ENCODE measurements around the gene FER.
"Not testable (repeated sequence)": the region's sequence is repeated elsewhere in the genome, so short reads cannot be mapped to it uniquely, and the experiment has no call there.

The FER gene

GRCh38 chr5:109034306-109034705 is 286.6 kb downstream of the FER start:
- H3K4me3 Mint-ChIP-seq: no peak overlapping the region
- no peaks in the 10 kb centered on the region for H3K9me3 Mint-ChIP-seq
- H3K4me1 Mint-ChIP-seq: peaks cover 19% of the 10 kb centered on the region
- H3K36me3 Mint-ChIP-seq (ENCODE audit: low read depth): no peaks in the 10 kb centered on the region
- TF ChIP-seq CTCF (IDR thresholded peaks at IDR 0.05; ENCODE audit: unreplicated experiment in 3 of 3): no peak
- H3K27ac Mint-ChIP-seq: peak overlapping the region in 1 of 3 experiments; percentile 49
- no peaks in the 10 kb centered on the region for H3K27me3 Mint-ChIP-seq (ENCODE audit: low read depth)

GRCh38 chr5:109035436-109035835 is 287.7 kb downstream of the FER start:
- Mint-ChIP-seq H3K9me3 (no peaks in the 10 kb centered on the region), H3K27me3 (ENCODE audit: low read depth) (no peaks in the 10 kb centered on the region), H3K4me1 (peaks cover 19% of the 10 kb centered on the region), H3K27ac (no peak overlapping the region), H3K4me3 (no peak overlapping the region), H3K36me3 (ENCODE audit: low read depth) (no peaks in the 10 kb centered on the region)
- no peak for TF ChIP-seq CTCF (IDR thresholded peaks at IDR 0.05; ENCODE audit: unreplicated experiment in 3 of 3)

- no peak for TF ChIP-seq CTCF (IDR thresholded peaks at IDR 0.05; ENCODE audit: unreplicated experiment in 3 of 3)
- H3K4me3 Mint-ChIP-seq: no peak overlapping the region
- no peak overlapping the region for H3K27ac Mint-ChIP-seq
- H3K4me1 Mint-ChIP-seq: peaks cover 14% of the 10 kb centered on the region
- H3K27me3 Mint-ChIP-seq (ENCODE audit: low read depth): no peaks in the 10 kb centered on the region
- no peaks in the 10 kb centered on the region for H3K9me3 Mint-ChIP-seq
- no peaks in the 10 kb centered on the region for H3K36me3 Mint-ChIP-seq (ENCODE audit: low read depth)
These were observed 290.6 kb downstream of the FER start for GRCh38 chr5:109038209-109038840.

GRCh38 chr5:109041317-109041716 is 293.6 kb downstream of the FER start:
- no peaks in the 10 kb centered on the region for H3K27me3 Mint-ChIP-seq (ENCODE audit: low read depth)
- H3K9me3 Mint-ChIP-seq: no peaks in the 10 kb centered on the region
- H3K4me1 Mint-ChIP-seq: no peaks in the 10 kb centered on the region
- H3K36me3 Mint-ChIP-seq (ENCODE audit: low read depth): no peaks in the 10 kb centered on the region
- no peak overlapping the region for H3K4me3 Mint-ChIP-seq
- H3K27ac Mint-ChIP-seq: no peak overlapping the region
- no peak for TF ChIP-seq CTCF (IDR thresholded peaks at IDR 0.05; ENCODE audit: unreplicated experiment in 3 of 3)

GRCh38 chr5:109045710-109046109 is 298.0 kb downstream of the FER start:
- Mint-ChIP-seq H3K4me1 (no peaks in the 10 kb centered on the region), H3K27me3 (ENCODE audit: low read depth) (no peaks in the 10 kb centered on the region), H3K9me3 (no peaks in the 10 kb centered on the region), H3K27ac (peak overlapping the region in 1 of 3 experiments; percentile 16), H3K36me3 (ENCODE audit: low read depth) (peaks cover 9% of the 10 kb centered on the region), H3K4me3 (no peak overlapping the region)
- no peak for TF ChIP-seq CTCF (IDR thresholded peaks at IDR 0.05; ENCODE audit: unreplicated experiment in 3 of 3)

GRCh38 chr5:109049565-109049964 is 301.9 kb downstream of the FER start:
- Mint-ChIP-seq H3K36me3 (ENCODE audit: low read depth) (peaks cover 31% of the 10 kb centered on the region), H3K27ac (peak overlapping the region; percentile 8 to 48 (median 29)), H3K9me3 (no peaks in the 10 kb centered on the region), H3K4me3 (no peak overlapping the region), H3K27me3 (ENCODE audit: low read depth) (no peaks in the 10 kb centered on the region), H3K4me1 (no peaks in the 10 kb centered on the region)
- no peak for TF ChIP-seq CTCF (IDR thresholded peaks at IDR 0.05; ENCODE audit: unreplicated experiment in 3 of 3)

GRCh38 chr5:109050321-109050720 is 302.6 kb downstream of the FER start:
- H3K36me3 Mint-ChIP-seq (ENCODE audit: low read depth): peaks cover 36% of the 10 kb centered on the region
- H3K4me1 Mint-ChIP-seq; H3K27me3 Mint-ChIP-seq (ENCODE audit: low read depth); H3K27ac Mint-ChIP-seq; H3K4me3 Mint-ChIP-seq; H3K9me3 Mint-ChIP-seq: not testable (repeated sequence)

- H3K27me3 Mint-ChIP-seq (ENCODE audit: low read depth); H3K4me1 Mint-ChIP-seq; H3K4me3 Mint-ChIP-seq; H3K27ac Mint-ChIP-seq: not testable (repeated sequence)
- H3K9me3 Mint-ChIP-seq: peaks cover 10% of the 10 kb centered on the region
- H3K36me3 Mint-ChIP-seq (ENCODE audit: low read depth): peaks cover 38% of the 10 kb centered on the region
These were observed 304.5 kb downstream of the FER start for GRCh38 chr5:109052216-109052615.
